Measurements from ENCODE around the gene ZBTB16.

The ZBTB16 gene

GRCh38 chr11:114083391-114084252, 24.1 kb downstream of the ZBTB16 start:
- no peak for DNase-seq (ENCODE audit: low read depth)

DNA sequence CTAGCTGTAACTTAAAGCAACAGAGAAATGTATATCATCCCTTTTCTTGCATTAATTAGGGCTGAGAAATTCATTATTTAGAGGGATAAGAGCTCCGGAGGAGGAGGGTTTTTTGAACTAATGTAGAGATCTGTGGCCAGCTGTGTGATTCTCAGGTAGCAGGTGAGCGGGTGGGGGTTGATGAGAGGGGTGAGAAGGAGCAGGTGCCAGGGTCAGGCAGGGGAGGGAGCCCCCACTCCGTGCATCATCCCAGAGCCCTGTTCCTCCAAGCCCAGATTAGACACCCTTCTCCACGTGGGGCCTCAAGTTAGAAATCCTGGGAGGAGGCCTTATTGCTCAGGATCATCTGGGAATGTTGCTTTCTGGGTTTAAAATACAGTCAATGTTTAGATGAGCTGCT, 24.9 kb downstream of the ZBTB16 start:
- no peak for DNase-seq (ENCODE audit: low read depth)

DNA sequence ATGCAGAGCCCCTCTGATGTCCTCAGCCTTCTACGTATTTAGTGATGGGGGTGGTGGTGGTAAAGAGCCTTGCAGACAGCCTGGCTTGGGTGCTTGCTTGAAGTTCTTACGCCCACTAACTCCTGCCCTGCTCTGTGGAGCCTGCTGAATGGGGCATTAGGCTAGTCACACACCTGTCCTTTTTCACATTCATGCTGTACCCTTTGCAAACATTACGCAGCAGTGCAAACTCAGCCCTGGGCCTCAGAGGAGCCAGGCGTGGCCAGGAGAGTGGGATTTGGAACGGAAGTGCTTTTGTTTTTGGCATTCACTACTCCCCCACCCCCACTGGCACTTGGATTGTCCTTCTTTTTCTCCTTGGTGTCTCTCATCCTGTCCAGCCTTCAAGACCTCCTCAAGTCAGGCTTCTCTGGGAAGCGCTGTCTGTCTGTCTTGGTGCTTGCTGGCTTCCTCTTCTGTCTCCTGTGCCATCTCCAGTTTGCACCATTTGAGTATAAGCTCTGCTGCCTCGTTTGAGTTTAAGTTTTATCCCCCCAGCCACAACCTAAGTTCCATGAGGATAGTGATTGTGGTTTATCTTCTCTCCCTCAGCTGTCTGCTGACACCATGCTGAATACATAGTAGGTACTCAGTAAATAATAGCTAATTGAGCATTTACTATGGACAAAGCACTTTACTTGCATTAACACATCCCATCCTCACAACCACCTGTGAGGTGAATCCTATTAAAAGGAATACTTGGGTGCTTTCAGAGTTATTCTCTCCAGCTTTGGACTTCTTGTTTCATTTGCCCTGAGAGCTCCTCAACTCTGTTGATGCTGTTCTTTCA, 26.7 kb downstream of the ZBTB16 start:
- DNase-seq (ENCODE audit: low read depth) = no peak

DNA sequence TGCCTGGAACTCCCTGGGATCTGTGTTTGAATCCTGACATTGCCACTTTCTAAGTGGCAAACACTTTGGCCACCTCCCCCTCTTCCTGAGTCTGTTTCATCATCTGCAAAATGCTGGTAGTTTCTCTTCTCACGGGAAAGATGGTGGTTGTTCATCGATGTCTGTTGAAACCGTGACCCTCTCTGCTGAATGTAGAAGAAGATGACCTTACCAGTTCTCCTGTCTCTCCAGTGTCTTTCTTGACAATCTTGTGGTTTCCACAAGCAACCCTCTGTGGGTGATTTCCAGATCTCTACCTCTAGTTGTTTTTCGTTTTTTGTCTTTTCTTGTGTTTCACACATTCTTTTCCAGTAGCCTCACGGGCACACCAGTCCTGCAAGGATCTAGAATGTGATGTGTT, 27.5 kb downstream of the ZBTB16 start:
- no peak for DNase-seq (ENCODE audit: low read depth)

GRCh38 chr11:114088216-114088615, 28.7 kb downstream of the ZBTB16 start:
- no peak for DNase-seq (ENCODE audit: low read depth)

GRCh38 chr11:114088836-114089235, 29.3 kb downstream of the ZBTB16 start:
- DNase-seq (ENCODE audit: low read depth) = no peak

GRCh38 chr11:114089748-114090147, 30.2 kb downstream of the ZBTB16 start:
- DNase-seq (ENCODE audit: low read depth) = no peak

- no peak for DNase-seq (ENCODE audit: low read depth)
These were observed 30.9 kb downstream of the ZBTB16 start for GRCh38 chr11:114090225-114090910.

GRCh38 chr11:114090976-114091375, 31.5 kb downstream of the ZBTB16 start:
- no peak for DNase-seq (ENCODE audit: low read depth)

- DNase-seq (ENCODE audit: low read depth) = no peak
These were observed 32.2 kb downstream of the ZBTB16 start for GRCh38 chr11:114091516-114092397.

DNA sequence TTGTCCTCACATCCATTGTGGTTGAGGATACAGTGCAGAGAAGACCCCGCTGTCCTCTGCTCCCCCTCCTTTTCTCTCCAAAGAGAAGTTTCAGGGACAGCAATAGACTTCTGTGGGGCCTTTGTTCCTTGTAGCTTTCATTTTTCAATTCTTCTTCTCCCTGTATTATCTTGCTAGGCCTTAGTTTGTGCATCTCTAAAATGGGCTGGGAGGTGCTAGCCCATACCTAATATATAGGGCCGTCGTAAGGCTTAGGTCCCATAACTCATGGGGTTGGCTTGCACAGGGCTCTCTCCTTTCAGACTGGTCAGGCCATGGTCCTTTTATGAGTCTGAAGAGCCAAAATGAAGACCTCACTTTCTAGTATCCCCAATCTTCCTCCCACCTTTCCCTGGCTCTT, 33.0 kb downstream of the ZBTB16 start:
- no peak for DNase-seq (ENCODE audit: low read depth)

DNA sequence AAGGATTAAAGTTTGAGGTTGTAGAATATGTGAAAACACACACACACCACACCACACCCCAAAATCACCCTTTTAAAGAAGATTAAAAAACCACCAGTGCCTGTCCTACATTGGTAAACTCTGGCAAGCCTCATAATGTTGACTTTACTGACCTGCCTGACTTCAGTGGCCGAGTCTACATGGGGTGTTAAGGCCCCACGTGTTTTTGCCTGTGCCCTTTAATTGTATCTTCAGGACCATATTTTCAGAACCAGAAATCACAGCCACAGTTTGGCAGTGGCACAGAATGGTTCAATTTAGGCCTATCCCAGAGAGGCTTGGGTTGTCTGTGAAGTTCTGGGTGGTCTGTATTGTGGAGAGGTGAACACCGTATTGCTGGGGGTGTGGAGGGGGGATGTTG, 33.4 kb downstream of the ZBTB16 start:
- DNase-seq (ENCODE audit: low read depth) = no peak

DNA sequence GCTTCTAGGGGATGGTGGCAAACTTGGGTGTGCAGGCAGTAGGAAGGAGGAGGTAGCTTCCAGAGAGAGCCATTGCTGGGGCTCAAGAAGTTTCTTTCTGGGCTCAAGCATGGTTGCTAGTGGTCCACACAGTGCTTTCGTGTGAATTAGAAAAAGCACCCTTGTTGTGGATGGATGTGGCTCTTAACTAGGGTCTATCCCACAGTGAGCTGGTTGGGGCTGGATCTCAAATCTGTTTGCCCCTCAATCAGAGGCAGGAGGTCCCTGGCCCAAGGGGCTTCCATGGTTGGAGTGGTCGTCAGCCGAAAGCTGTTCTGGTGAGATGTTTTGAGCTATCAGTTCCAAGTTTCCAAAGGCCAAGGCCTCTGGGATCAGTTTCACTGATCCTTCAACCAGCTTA, 35.0 kb downstream of the ZBTB16 start:
- no peak for DNase-seq (ENCODE audit: low read depth)

GRCh38 chr11:114095899-114096298, 36.4 kb downstream of the ZBTB16 start:
- no peak for DNase-seq (ENCODE audit: low read depth)

DNA sequence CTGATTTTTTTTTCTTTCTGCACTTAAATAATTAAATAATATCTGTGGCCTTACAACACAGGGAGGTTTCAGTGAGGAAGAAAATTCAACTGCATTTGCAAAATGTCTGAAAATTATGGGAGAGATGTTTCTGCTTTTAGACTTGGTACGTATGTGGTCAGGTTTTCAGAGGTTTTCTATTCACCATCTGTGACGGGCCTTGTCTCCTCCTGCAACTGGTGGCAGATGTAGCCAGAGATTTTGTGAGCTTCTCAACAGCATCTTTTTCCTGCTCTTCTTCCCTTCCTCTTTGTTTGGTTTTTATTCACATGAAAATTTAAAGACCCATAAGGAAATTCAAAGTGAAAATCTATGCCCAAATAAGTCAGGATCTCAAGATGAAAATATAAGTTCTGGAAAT, 38.3 kb downstream of the ZBTB16 start:
- DNase-seq (ENCODE audit: low read depth) = no peak

- no peak for DNase-seq (ENCODE audit: low read depth)
These were observed 39.4 kb downstream of the ZBTB16 start for GRCh38 chr11:114098927-114099326.

DNA sequence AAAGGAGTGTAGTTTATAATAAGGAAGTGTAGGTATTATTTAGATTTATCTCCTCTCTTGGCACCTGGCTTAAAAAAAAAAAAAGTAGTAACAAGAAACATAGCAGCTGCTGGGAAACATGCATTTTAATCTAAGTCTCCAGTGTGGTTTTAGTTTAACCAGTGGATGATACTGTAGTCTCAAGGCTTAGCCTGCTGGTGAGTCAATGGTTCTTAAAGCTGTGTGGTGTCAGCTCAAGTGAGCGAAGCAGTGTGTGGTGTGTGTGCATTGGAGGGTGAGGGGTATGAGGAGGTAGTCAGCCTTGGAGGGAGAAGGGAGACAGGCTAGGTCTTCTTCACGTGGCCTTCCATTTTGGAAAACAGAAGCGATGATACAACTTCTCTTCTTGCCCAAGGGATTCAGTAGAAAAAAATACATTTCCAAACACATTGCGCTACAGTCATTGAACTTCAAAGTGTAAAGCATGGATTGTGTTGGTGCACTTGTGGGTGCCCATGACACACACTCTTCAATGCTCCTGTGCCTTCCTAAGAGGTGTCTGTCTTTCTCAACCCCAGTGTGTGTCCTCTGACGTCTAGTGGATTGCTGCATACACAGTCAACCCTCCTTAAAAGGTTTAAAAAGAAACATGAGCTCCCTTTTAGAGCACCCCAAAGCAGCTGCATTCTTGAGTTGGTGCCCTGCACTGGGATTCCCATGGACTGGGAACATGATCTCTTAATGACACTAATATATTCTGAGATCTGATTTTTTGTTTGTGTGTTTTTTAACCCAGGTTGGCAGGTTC, 40.1 kb downstream of the ZBTB16 start:
- no peak for DNase-seq (ENCODE audit: low read depth)

DNA sequence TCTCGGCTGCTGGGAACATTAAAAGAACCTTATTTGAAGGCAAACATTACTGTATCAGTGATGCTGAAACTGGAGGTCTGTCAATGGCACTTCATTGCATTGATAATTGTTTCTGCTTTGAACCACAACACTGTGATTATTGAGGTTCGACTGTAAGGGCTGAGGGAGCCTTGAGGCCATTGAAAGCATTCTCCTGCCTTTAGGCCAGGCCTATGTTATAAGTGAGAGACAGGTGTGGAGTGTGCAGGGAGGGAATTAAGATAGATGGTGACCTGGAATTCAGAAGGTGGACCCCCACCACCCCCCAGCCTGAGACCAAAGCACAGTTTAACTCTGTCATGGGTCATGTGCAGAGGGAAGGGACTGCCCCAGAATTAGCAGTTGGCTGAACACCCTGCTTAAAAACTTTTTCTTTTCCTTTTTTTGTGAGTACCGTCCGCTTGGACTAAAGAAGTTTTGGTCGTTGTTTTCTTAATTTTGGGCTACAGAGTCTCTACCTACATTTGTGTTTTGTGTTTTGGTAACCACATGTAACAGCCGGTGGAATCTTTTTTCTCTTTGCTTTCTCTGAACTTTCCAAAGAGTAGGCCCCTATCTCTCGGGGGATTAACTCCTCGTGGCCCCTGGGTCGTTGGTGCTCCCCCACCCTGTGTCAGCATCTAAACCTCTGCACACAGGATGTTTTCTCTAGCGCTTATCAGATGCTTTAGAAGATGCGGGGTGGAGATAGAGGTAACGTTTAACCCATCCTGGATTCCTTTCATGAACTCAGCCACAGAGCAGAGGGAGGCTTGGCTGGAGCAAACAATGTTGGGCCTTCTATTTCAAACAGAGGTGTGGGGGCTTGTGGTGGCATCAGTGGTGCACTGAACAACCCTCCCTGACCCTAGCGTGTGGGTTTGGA, 43.7 kb downstream of the ZBTB16 start:
- DNase-seq (ENCODE audit: low read depth) = no peak

DNA sequence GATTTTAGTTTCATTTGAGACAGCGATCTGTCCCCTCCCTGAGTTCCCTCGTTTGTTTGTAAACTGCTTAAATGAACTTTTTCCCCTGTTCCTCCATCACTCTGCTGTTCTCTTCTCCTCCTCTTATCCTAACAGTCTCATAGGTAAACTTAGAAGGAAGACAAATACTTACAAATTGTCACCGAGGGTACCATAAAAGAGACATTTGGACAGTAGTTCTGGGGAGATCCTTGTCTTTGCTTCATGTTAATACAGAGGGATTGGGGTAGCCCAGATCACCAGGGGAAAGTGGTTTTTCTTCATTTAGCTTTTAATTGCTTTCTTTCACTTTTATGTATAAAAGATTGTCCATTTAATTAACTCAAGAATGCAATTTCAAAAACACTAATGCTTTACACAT, 46.1 kb downstream of the ZBTB16 start:
- no peak for DNase-seq (ENCODE audit: low read depth)

DNA sequence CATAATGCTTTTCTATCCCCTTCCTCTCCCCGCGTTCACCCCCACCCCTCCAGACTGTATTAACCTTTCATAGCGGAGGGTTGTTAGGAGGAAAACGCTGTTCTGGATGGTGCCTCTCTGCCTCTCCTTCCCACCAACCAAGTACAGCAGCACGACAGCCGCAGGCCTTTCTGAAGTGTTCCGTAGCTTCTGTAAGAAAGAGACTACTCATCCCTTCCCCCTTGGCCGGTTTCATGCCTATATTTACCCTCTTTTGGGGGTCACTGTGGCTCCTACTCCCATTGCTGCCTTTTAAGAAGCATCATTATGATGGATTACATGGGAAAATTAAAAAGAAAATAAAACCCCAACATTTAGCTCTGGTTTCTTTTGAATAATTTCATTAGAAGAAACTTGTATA, 46.5 kb downstream of the ZBTB16 start:
- DNase-seq (ENCODE audit: low read depth) = no peak
